HCT116 (cell line): ENCODE measurements around the gene GARS1. TPM values are rescaled to one million over a fixed set of nuclear protein-coding genes. Genes with fewer than 3 reads are reported as not detected.
"Not testable (repeated sequence)": the region's sequence is repeated elsewhere in the genome, so short reads cannot be mapped to it uniquely, and the experiment has no call there.

Experiments used
- ATAC-seq: fragments of 200-7000 bp; cut with Tn5 transposase; 2 replicates; pipeline ENCODE4 v1.9.1; 2020; ENCODE audit warnings: mild to moderate bottlenecking, moderate library complexity
- BruUV-seq: library from RNA; stranded (reverse); fragments of 400-500 nt; replicated peaks from 2 replicates; lab custom pipeline; 2021; lab: Mats Ljungman, UMichigan
- CTCF ChIA-PET: fragments of 300-600 bp; sonication (Branson Sonifier 250); formaldehyde crosslinking; loops from one replicate; lab custom pipeline; 2021; ENCODE audit warnings: antibody characterized with exemption; lab: Charles Lee
- POLR2A ChIA-PET: fragments of 300-600, 350-600 bp; sonication (Branson Sonifier 250); formaldehyde crosslinking; loops from one replicate; lab custom pipeline; 2021; ENCODE audit warnings: antibody characterized with exemption; lab: Charles Lee
- RAD21 ChIA-PET, 2 experiments: fragments of 300-600 bp; sonication (Branson Sonifier 250); formaldehyde crosslinking; loops; one replicate each; lab custom pipeline; 2023; ENCODE audit warnings: low total read pairs in 2 of 2; ENCODE audit not compliant: uncharacterized antibody in 2 of 2, unreplicated experiment in 2 of 2, low non-redundant PET in 1 of 2; lab: Charles Lee
- DNase-seq: peaks from one replicate; pipeline ENCODE4 v3.0.0-alpha.2; 2010; ENCODE audit warnings: low read depth, low spot score
- H2AFZ ChIP-seq: fragments of 200-600 bp; shearing (Covaris generic), sonication (generic); 2 replicates; pipeline ENCODE4 v1.6.1; 2017; ENCODE audit warnings: low read depth, mixed run types, mixed read lengths, antibody characterized with exemption, low read length; ENCODE audit not compliant: poor library complexity, severe bottlenecking
- H3K27ac ChIP-seq: 2 replicates; pipeline ENCODE4 v1.5.1; 2012; ENCODE audit warnings: low read depth, low read length
- H3K27me3 ChIP-seq: fragments of 200-600 bp; sonication (generic); 2 replicates; pipeline ENCODE4 v1.6.1; 2016; ENCODE audit warnings: mixed run types, low read length, mixed read lengths; ENCODE audit not compliant: insufficient read depth
- H3K36me3 ChIP-seq, 2 experiments: fragments of 200-500 bp in 1 of 2; fragments of 200-600 bp in 1 of 2; sonication (Bioruptor generic) in 1 of 2; sonication (generic) in 1 of 2; 2 replicates each; pipeline versions ENCODE4 v1.5.1 to v1.6.1; 2014 to 2016; ENCODE audit warnings: low read length in 2 of 2, inconsistent platforms in 1 of 2, mixed read lengths in 1 of 2, mixed run types in 1 of 2; ENCODE audit not compliant: insufficient read depth in 2 of 2, control insufficient read depth in 1 of 2
- H3K4me1 ChIP-seq, 2 experiments: fragments of 200-600 bp in 1 of 2; sonication (generic) in 1 of 2; 2 replicates each; pipeline versions ENCODE4 v1.5.1 to v1.6.1; 2012 to 2017; ENCODE audit warnings: low read length in 2 of 2, inconsistent platforms in 1 of 2, mild to moderate bottlenecking in 1 of 2, mixed read lengths in 1 of 2, mixed run types in 1 of 2, moderate library complexity in 1 of 2; ENCODE audit not compliant: insufficient read depth in 2 of 2, control insufficient read depth in 1 of 2
- H3K4me2 ChIP-seq: fragments of 200-600 bp; sonication (generic); 2 replicates; pipeline ENCODE4 v1.6.1; 2017; ENCODE audit warnings: mixed run types, low read length, mixed read lengths
- H3K4me3 ChIP-seq, 2 experiments: fragments of 200-600 bp in 1 of 2; sonication (generic) in 1 of 2; replicated peaks in 1 of 2; 2 replicates each; pipeline ENCODE4 v1.5.1; 2011 to 2016; ENCODE audit warnings: low read length in 2 of 2, control low read depth in 1 of 2, low read depth in 1 of 2, mild to moderate bottlenecking in 1 of 2, mixed read lengths in 1 of 2, mixed run types in 1 of 2
- H3K79me2 ChIP-seq: fragments of 200-600 bp; sonication (generic); 2 replicates; pipeline ENCODE4 v1.6.1; 2017; ENCODE audit warnings: mild to moderate bottlenecking, mixed run types, low read length, moderate library complexity, mixed read lengths; ENCODE audit not compliant: insufficient read depth
- H3K9ac ChIP-seq: fragments of 200-600 bp; sonication (generic); 2 replicates; pipeline ENCODE4 v1.6.1; 2016; ENCODE audit warnings: low read length, mixed read lengths
- H3K9me2 ChIP-seq: fragments of 200-600 bp; sonication (generic), shearing (Covaris generic); 2 replicates; pipeline ENCODE4 v1.6.1; 2017; ENCODE audit warnings: mixed run types, mild to moderate bottlenecking, moderate library complexity; ENCODE audit not compliant: insufficient read depth
- H3K9me3 ChIP-seq, 2 experiments: fragments of 200-500 bp in 1 of 2; fragments of 200-600 bp in 1 of 2; sonication (Bioruptor generic) in 1 of 2; sonication (generic) in 1 of 2; 2 replicates each; pipeline ENCODE4 v1.6.1; 2014 to 2017; ENCODE audit warnings: low read length in 2 of 2, mixed read lengths in 2 of 2, inconsistent platforms in 1 of 2, low read depth in 1 of 2, mild to moderate bottlenecking in 1 of 2, mixed run types in 1 of 2, moderate library complexity in 1 of 2; ENCODE audit not compliant: control insufficient read depth in 1 of 2, insufficient read depth in 1 of 2
- H4K20me1 ChIP-seq: fragments of 200-600 bp; sonication (generic), shearing (Covaris generic); 2 replicates; pipeline ENCODE4 v1.6.1; 2017; ENCODE audit warnings: mixed run types, mild to moderate bottlenecking, moderate library complexity; ENCODE audit not compliant: insufficient read depth
- CBX3 ChIP-seq: IDR thresholded peaks from 2 replicates; pipeline ENCODE4 v1.6.1; 2012; ENCODE audit warnings: low read depth
- CEBPB ChIP-seq: IDR thresholded peaks from 2 replicates; pipeline ENCODE4 v1.6.1; 2012; ENCODE audit warnings: low read depth
- EGR1 ChIP-seq: IDR thresholded peaks from 2 replicates; pipeline ENCODE4 v1.6.1; 2012; ENCODE audit warnings: low read depth
- ELF1 ChIP-seq: IDR thresholded peaks from 2 replicates; pipeline ENCODE4 v1.6.1; 2012; ENCODE audit warnings: low read depth, borderline replicate concordance
- EZH2 ChIP-seq: fragments of 200-600 bp; sonication (generic); IDR thresholded peaks from 2 replicates; pipeline ENCODE4 v1.6.1; 2017; ENCODE audit warnings: antibody characterized with exemption, mixed run types
- FOSL1 ChIP-seq: IDR thresholded peaks from 2 replicates; pipeline ENCODE4 v1.6.1; 2012; ENCODE audit warnings: low read depth
- JUND ChIP-seq: IDR thresholded peaks from 2 replicates; pipeline ENCODE4 v1.6.1; 2012
- SP1 ChIP-seq: IDR thresholded peaks from 2 replicates; pipeline ENCODE4 v1.6.1; 2012; ENCODE audit warnings: low read depth
- TCF7L2 ChIP-seq: IDR thresholded peaks from 2 replicates; pipeline ENCODE4 v1.7.0; 2011; ENCODE audit warnings: borderline replicate concordance, inconsistent platforms; ENCODE audit not compliant: insufficient read depth, insufficient read length; ENCODE audit errors: extremely low read depth
- YY1 ChIP-seq: IDR thresholded peaks from 2 replicates; pipeline ENCODE4 v1.6.1; 2011; ENCODE audit warnings: low read length, low read depth, moderate library complexity, mild to moderate bottlenecking; ENCODE audit not compliant: insufficient replicate concordance; ENCODE audit errors: extremely low read depth
- ZFX ChIP-seq: fragments of 450-650 bp; IDR thresholded peaks from 2 replicates; pipeline ENCODE4 v1.6.1; 2017
- intact Hi-C: fragments of 100-400 bp; cut with micrococcal nuclease; formaldehyde crosslinking; loops from 2 replicates; pipeline ENCODE4 v1.10.0; 2022
- total RNA-seq: library from RNA; stranded (reverse); gene quantifications from one replicate; pipeline ENCODE4 v1.2.1, GENCODE V29; 2021; ENCODE audit not compliant: unreplicated experiment

GARS1 gene
- total RNA-seq, 1 experiment from 2014 or later, result 329 TPM

- H3K27ac ChIP-seq, result no peak overlapping the region
- no peak overlapping the region for H2AFZ ChIP-seq
- no peak for ATAC-seq
- no peaks in the 10 kb centered on the region for H3K4me1 ChIP-seq
- H4K20me1 ChIP-seq, result no peaks in the 10 kb centered on the region
- POLR2A ChIA-PET, result no interaction called here
- no peak overlapping the region for H3K4me3 ChIP-seq
- no TSS peak for BruUV-seq
- H3K36me3 ChIP-seq, result peaks cover 2 to 9% of the 10 kb centered on the region in 2 experiments; a peak in 3 of 4 replicates
- DNase-seq, result no peak
- no peaks in the 10 kb centered on the region for H3K9me2 ChIP-seq
- no peaks in the 10 kb centered on the region for H3K9me3 ChIP-seq
- TF ChIP-seq TCF7L2, result no peak
- TF ChIP-seq FOSL1, result no peak
- TF ChIP-seq SP1, result no peak
- no peak for TF ChIP-seq ELF1
- TF ChIP-seq YY1, result no peak
- no peak for TF ChIP-seq CEBPB
- no peak for TF ChIP-seq EZH2
- TF ChIP-seq JUND, result no peak
- no peak for TF ChIP-seq CBX3
- TF ChIP-seq EGR1, result no peak
- TF ChIP-seq ZFX, result no peak
- TF ChIP-seq, all 23 proteins: peak for 0
- H3K4me2 ChIP-seq, result no peak overlapping the region
- peaks cover 22% of the 10 kb centered on the region for H3K79me2 ChIP-seq
- no peak overlapping the region for H3K9ac ChIP-seq
- RAD21 ChIA-PET, result no interaction called here
- intact Hi-C loops, result no loop called here
- CTCF ChIA-PET, result no interaction called here
- H3K27me3 ChIP-seq, result no peaks in the 10 kb centered on the region
Measured at GRCh38 chr7:30585675-30586074, 9.0 kb upstream of the GARS1 start.

GRCh38 chr7:30587547-30587946 lies 7.1 kb upstream of the GARS1 start:
- H3K4me3 ChIP-seq, H4K20me1 ChIP-seq, POLR2A ChIA-PET, CTCF ChIA-PET, H3K27ac ChIP-seq, H3K9ac ChIP-seq, H3K27me3 ChIP-seq, DNase-seq, H3K9me3 ChIP-seq, ATAC-seq, H3K9me2 ChIP-seq, RAD21 ChIA-PET, BruUV-seq, H3K4me1 ChIP-seq, H3K4me2 ChIP-seq, H3K36me3 ChIP-seq, intact Hi-C loops, H2AFZ ChIP-seq: not testable (repeated sequence)
- H3K79me2 ChIP-seq, result peaks cover 41% of the 10 kb centered on the region
